HepG2 (cell line): ENCODE measurements around the gene UTP11. TPM values are rescaled to one million over a fixed set of nuclear protein-coding genes. Genes with fewer than 3 reads are reported as not detected.

Experiments used
- CEBPZ ChIP-seq: IDR thresholded peaks from 2 replicates; pipeline ENCODE4 v1.6.1; 2012; ENCODE audit warnings: low read length, improper control_type of control experiment
- ETV5 ChIP-seq: IDR thresholded peaks from 2 replicates; pipeline ENCODE4 v1.6.1; 2018; ENCODE audit warnings: missing biosample characterization, missing genetic modification reagents, inconsistent platforms, borderline replicate concordance
- HIC2 ChIP-seq: sonication (generic); formaldehyde crosslinking; IDR thresholded peaks from 2 replicates; pipeline ENCODE4 v1.9.0; 2022; ENCODE audit warnings: low read depth, missing genetic modification reagents
- JARID2 ChIP-seq: sonication (generic); formaldehyde crosslinking; IDR thresholded peaks from 2 replicates; pipeline ENCODE4 v1.8.1; 2023; ENCODE audit warnings: missing genetic modification reagents, inconsistent platforms; ENCODE audit not compliant: insufficient replicate concordance
- KDM1A ChIP-seq: IDR thresholded peaks from 2 replicates; pipeline ENCODE4 v1.6.1; 2016; ENCODE audit warnings: missing compliant biosample characterization
- KMT2B ChIP-seq: IDR thresholded peaks from 2 replicates; pipeline ENCODE4 v1.6.1; 2016; ENCODE audit warnings: missing genetic modification reagents, missing compliant biosample characterization
- NR2F6 ChIP-seq, 2 experiments: IDR thresholded peaks; 2 replicates each; pipeline ENCODE4 v1.6.1; 2016; ENCODE audit warnings: antibody characterized with exemption in 1 of 2, mild to moderate bottlenecking in 1 of 2
- PAWR ChIP-seq: sonication (generic); formaldehyde crosslinking; IDR thresholded peaks from 2 replicates; pipeline ENCODE4 v1.4.0; 2020; ENCODE audit warnings: missing genetic modification reagents, mild to moderate bottlenecking, borderline replicate concordance
- POLR2A ChIP-seq, 2 experiments: IDR thresholded peaks; 2 replicates each; pipeline ENCODE4 v1.6.1; 2011; ENCODE audit warnings: low read depth in 2 of 2, low read length in 2 of 2, mild to moderate bottlenecking in 1 of 2, moderate library complexity in 1 of 2; ENCODE audit not compliant: insufficient read depth in 1 of 2
- PRDM10 ChIP-seq: sonication (generic); formaldehyde crosslinking; IDR thresholded peaks from 2 replicates; pipeline ENCODE4 v1.4.0; 2020; ENCODE audit warnings: low read depth, missing genetic modification reagents
- SSRP1 ChIP-seq: IDR thresholded peaks from 2 replicates; pipeline ENCODE4 v1.6.1; 2016; ENCODE audit warnings: control low read depth
- XBP1 ChIP-seq: sonication (generic); formaldehyde crosslinking; IDR thresholded peaks from 2 replicates; pipeline ENCODE4 v1.5.0; 2020; ENCODE audit warnings: missing genetic modification reagents
- ZBTB20 ChIP-seq: sonication (generic); formaldehyde crosslinking; IDR thresholded peaks from 2 replicates; pipeline ENCODE4 v1.8.1; 2023; ENCODE audit warnings: missing genetic modification reagents, low read depth, mild to moderate bottlenecking, borderline replicate concordance
- ZBTB33 ChIP-seq: sonication (generic); formaldehyde crosslinking; IDR thresholded peaks from 2 replicates; pipeline ENCODE4 v1.4.0; 2020; ENCODE audit warnings: missing genetic modification reagents
- ZNF451 ChIP-seq: sonication (generic); formaldehyde crosslinking; IDR thresholded peaks from 2 replicates; pipeline ENCODE4 v1.5.0; 2020; ENCODE audit warnings: mild to moderate bottlenecking, missing genetic modification reagents
- ZNF674 ChIP-seq: sonication (generic); formaldehyde crosslinking; IDR thresholded peaks from 2 replicates; pipeline ENCODE4 v1.5.0; 2020; ENCODE audit warnings: low read depth, mild to moderate bottlenecking, missing genetic modification reagents
- ZNF746 ChIP-seq: sonication (generic); formaldehyde crosslinking; IDR thresholded peaks from 2 replicates; pipeline ENCODE4 v1.8.0; 2022; ENCODE audit warnings: mild to moderate bottlenecking, missing genetic modification reagents
- ZNF800 ChIP-seq: sonication (generic); formaldehyde crosslinking; IDR thresholded peaks from 2 replicates; pipeline ENCODE4 v1.4.0; 2020; ENCODE audit warnings: missing genetic modification reagents
- polyA plus RNA-seq, 8 experiments: library from polyadenylated mRNA; depleted of rRNA in 3 of 8; stranded (reverse) in 7 of 8; unstranded in 1 of 8; fragments of >200 nt; fragmentation: Illumina TruSeq in 4 of 8; extraction: Trizol in 4 of 8; gene quantifications; 2 replicates each; pipeline versions ENCODE4 v1.2.1 to v1.2.3, GENCODE V29; 2011 to 2016; ENCODE audit warnings: low read depth in 4 of 8, missing spikeins in 1 of 8, mixed read lengths in 1 of 8; ENCODE audit not compliant: insufficient read depth in 1 of 8
- total RNA-seq, 5 experiments: library from RNA; depleted of rRNA; stranded (reverse); fragments of >200 nt; fragmentation: Illumina TruSeq; extraction: Trizol; gene quantifications; 2 replicates each; pipeline ENCODE4 v1.2.3, GENCODE V29; 2016; ENCODE audit warnings: low read depth in 1 of 5

Gene UTP11
- total and polyA plus RNA-seq, 2 of the 13 experiments (the other 11 are each of a cell fraction or from before 2014, with no cell fraction given) = 13.5 to 44.8 TPM

GRCh38 chr1:38031513-38031866 is 19.0 kb downstream of the UTP11 start (continued):
- TF ChIP-seq PRDM10 (CRISPR knock-in tag) = no peak
- 0 out of 2 replicates have a peak, but pooled peaks have one; percentile 18 for TF ChIP-seq KDM1A (CRISPR knock-in tag)
- no peak for TF ChIP-seq SSRP1
- no peak for TF ChIP-seq NR2F6 (IDR thresholded peaks at IDR 0.05)
- TF ChIP-seq NR2F6 (CRISPR knock-in tag; IDR thresholded peaks at IDR 0.05) = peak; percentile 58; the same call in 1 of the 2 replicates
- TF ChIP-seq ETV5 (CRISPR knock-in tag) = no peak
- TF ChIP-seq HIC2 = peak; percentile 93
- TF ChIP-seq ZBTB20 (CRISPR knock-in tag) = no peak
- TF ChIP-seq POLR2A (IDR thresholded peaks at IDR 0.05; ENCODE audit: insufficient read depth in 1 of 2, low read depth in 2 of 2, low read length in 2 of 2) = no peak
- TF ChIP-seq XBP1 = no peak
- no peak for TF ChIP-seq ZNF674 (CRISPR knock-in tag)
- TF ChIP-seq KMT2B (CRISPR knock-in tag) = 0 out of 2 replicates have a peak, but pooled peaks have one; percentile 30
- no peak for TF ChIP-seq CEBPZ
- TF ChIP-seq ZBTB33 = no peak
- 0 out of 2 replicates have a peak, but pooled peaks have one; percentile 49 for TF ChIP-seq ZNF451 (CRISPR knock-in tag)
- TF ChIP-seq ZNF746 (CRISPR knock-in tag) = 0 out of 2 replicates have a peak, but pooled peaks have one; percentile 52
- TF ChIP-seq ZNF800 (CRISPR knock-in tag) = no peak
- TF ChIP-seq JARID2 = no peak
- no peak for TF ChIP-seq PAWR (CRISPR knock-in tag)
